GM18861 (cell line): Measurements from ENCODE around the gene MACC1.

Experiments used
- ATAC-seq: cut with Tn5 transposase; IDR thresholded peaks from one replicate; pipeline ENCODE4 v1.9.1; 2021; ENCODE audit not compliant: unreplicated experiment

The MACC1 gene

GRCh38 chr7:20229646-20230500 lies 12.7 kb upstream of the MACC1 start:
- ATAC-seq: no peak

- no peak for ATAC-seq
These were observed 11.9 kb upstream of the MACC1 start for GRCh38 chr7:20229081-20229480.

- no peak for ATAC-seq
These were observed 11.5 kb upstream of the MACC1 start for GRCh38 chr7:20228654-20229053.

GRCh38 chr7:20227291-20227795 lies 10.2 kb upstream of the MACC1 start:
- no peak for ATAC-seq

- ATAC-seq: no peak
These were observed 9.7 kb upstream of the MACC1 start for GRCh38 chr7:20226860-20227259.

- no peak for ATAC-seq
These were observed 8.2 kb upstream of the MACC1 start for GRCh38 chr7:20225384-20225783.

- no peak for ATAC-seq
These were observed 6.8 kb upstream of the MACC1 start for GRCh38 chr7:20224025-20224424.

- no peak for ATAC-seq
These were observed 6.2 kb upstream of the MACC1 start for GRCh38 chr7:20223356-20223755.

GRCh38 chr7:20222219-20222828 lies 5.1 kb upstream of the MACC1 start:
- ATAC-seq: no peak

GRCh38 chr7:20220921-20221547 lies 3.9 kb upstream of the MACC1 start:
- ATAC-seq: no peak

GRCh38 chr7:20220293-20220761 lies 3.1 kb upstream of the MACC1 start:
- ATAC-seq: peak; percentile 27

- peak; percentile 55 for ATAC-seq
These were observed 2.5 kb upstream of the MACC1 start for GRCh38 chr7:20219446-20220292.

- no peak for ATAC-seq
These were observed 1.9 kb upstream of the MACC1 start for GRCh38 chr7:20219062-20219445.

GRCh38 chr7:20218279-20218678 lies 1.1 kb upstream of the MACC1 start:
- no peak for ATAC-seq

- no peak for ATAC-seq
These were observed 663 bp downstream of the MACC1 start for GRCh38 chr7:20216406-20217036.

- ATAC-seq: no peak
These were observed 2.1 kb downstream of the MACC1 start for GRCh38 chr7:20214921-20215669.

- ATAC-seq: no peak
These were observed 3.1 kb downstream of the MACC1 start for GRCh38 chr7:20214132-20214531.

- ATAC-seq: no peak
These were observed 3.8 kb downstream of the MACC1 start for GRCh38 chr7:20213378-20213777.

- no peak for ATAC-seq
These were observed 5.8 kb downstream of the MACC1 start for GRCh38 chr7:20211376-20211775.
